Panc1 (cell line): ENCODE data around the gene COMMD8. TPM values are rescaled to one million over a fixed set of nuclear protein-coding genes. Genes with fewer than 3 reads are reported as not detected.

ENCODE experiments used
- ATAC-seq: fragments of 200-7000 bp; cut with Tn5 transposase; 2 replicates; pipeline ENCODE4 v1.9.1; 2020; ENCODE audit warnings: mild to moderate bottlenecking, moderate library complexity
- BruUV-seq: library from RNA; stranded (reverse); fragments of 400-500 nt; replicated peaks from 2 replicates; lab custom pipeline; 2021; lab: Mats Ljungman, UMichigan
- CTCF ChIA-PET: fragments of 300-600 bp; sonication (Branson Sonifier 250); formaldehyde crosslinking; loops from one replicate; lab custom pipeline; 2022; ENCODE audit warnings: antibody characterized with exemption; lab: Charles Lee
- POLR2A ChIA-PET: fragments of 300-600 bp; sonication (Branson Sonifier 250); formaldehyde crosslinking; loops from one replicate; lab custom pipeline; 2022; ENCODE audit warnings: antibody characterized with exemption; lab: Charles Lee
- DNase-seq: peaks from one replicate; pipeline ENCODE4 v3.0.0-alpha.2; 2010; ENCODE audit warnings: low read depth, low spot score
- H3K27ac ChIP-seq: 2 replicates; pipeline ENCODE4 v1.5.1; 2011; ENCODE audit warnings: mild to moderate bottlenecking, low read length, inconsistent platforms
- H3K27me3 ChIP-seq: fragments of 200-500 bp; sonication (Bioruptor generic); 2 replicates; pipeline ENCODE4 v1.6.0; 2014; ENCODE audit warnings: low read length, inconsistent platforms; ENCODE audit not compliant: control insufficient read depth, insufficient read depth
- H3K36me3 ChIP-seq: fragments of 200-500 bp; sonication (Bioruptor generic); 2 replicates; pipeline ENCODE4 v1.5.1; 2014; ENCODE audit warnings: inconsistent platforms, mild to moderate bottlenecking, low read length, moderate library complexity; ENCODE audit not compliant: control insufficient read depth, insufficient read depth
- H3K4me1 ChIP-seq: 2 replicates; pipeline ENCODE4 v1.5.1; 2011; ENCODE audit warnings: inconsistent platforms, mild to moderate bottlenecking, low read length, moderate library complexity; ENCODE audit not compliant: control insufficient read depth, insufficient read depth
- H3K4me3 ChIP-seq, 2 experiments: 2 replicates each; pipeline ENCODE4 v1.5.1; 2011 to 2012; ENCODE audit warnings: low read depth in 2 of 2, low read length in 2 of 2, mild to moderate bottlenecking in 2 of 2, inconsistent platforms in 1 of 2, moderate library complexity in 1 of 2
- H3K9me3 ChIP-seq: fragments of 200-500 bp; sonication (Bioruptor generic); 2 replicates; pipeline ENCODE4 v1.5.1; 2014; ENCODE audit warnings: low read depth, mild to moderate bottlenecking, inconsistent platforms, low read length, moderate library complexity; ENCODE audit not compliant: control insufficient read depth, insufficient read depth
- CTCF ChIP-seq: fragments of 450-650 bp; IDR thresholded peaks from 2 replicates; pipeline ENCODE4 v1.5.1; 2017; ENCODE audit warnings: mild to moderate bottlenecking
- POLR2AphosphoS5 ChIP-seq: IDR thresholded peaks from 2 replicates; pipeline ENCODE4 v1.6.1; 2012; ENCODE audit warnings: mild to moderate bottlenecking, low read depth, low read length, moderate library complexity
- REST ChIP-seq, 2 experiments: IDR thresholded peaks; 2 replicates each; pipeline ENCODE4 v1.6.1; 2011 to 2012; ENCODE audit warnings: low read depth in 2 of 2, control low read depth in 1 of 2, low read length in 1 of 2, mild to moderate bottlenecking in 1 of 2, moderate library complexity in 1 of 2; ENCODE audit not compliant: insufficient read depth in 1 of 2
- SIN3A ChIP-seq: IDR thresholded peaks from 2 replicates; pipeline ENCODE4 v1.6.1; 2012; ENCODE audit warnings: low read depth, mild to moderate bottlenecking, low read length, moderate library complexity, borderline replicate concordance; ENCODE audit not compliant: insufficient read depth
- TCF7L2 ChIP-seq: IDR thresholded peaks from 2 replicates; pipeline ENCODE4 v1.6.1; 2011; ENCODE audit warnings: mild to moderate bottlenecking, low read depth, low read length, inconsistent platforms
- in situ Hi-C: cut with HindIII; loops from 2 replicates; pipeline ENCODE4 v1.10.0; 2016; ENCODE audit warnings: low sequenced_read_pairs, low pct_unique_long_range_greater_than_20kb
- intact Hi-C: fragments of 100-400 bp; cut with micrococcal nuclease; formaldehyde crosslinking; loops from one replicate; pipeline ENCODE4 v1.10.0; 2022; ENCODE audit not compliant: unreplicated experiment
- total RNA-seq: library from RNA; stranded (reverse); gene quantifications from one replicate; pipeline ENCODE4 v1.2.1, GENCODE V29; 2021; ENCODE audit not compliant: unreplicated experiment

COMMD8 gene
- total RNA-seq, 1 experiment from 2014 or later: 22.0 TPM

GRCh38 chr4:47484168-47484567 is 20.7 kb upstream of the COMMD8 start:
- Histone ChIP-seq H3K27ac (no peak overlapping the region), H3K4me3 (no peak overlapping the region), H3K27me3 (no peaks in the 10 kb centered on the region), H3K4me1 (no peaks in the 10 kb centered on the region), H3K9me3 (no peaks in the 10 kb centered on the region), H3K36me3 (no peaks in the 10 kb centered on the region)
- TF ChIP-seq CTCF (no peak), SIN3A (no peak), TCF7L2 (no peak), POLR2AphosphoS5 (no peak), REST (IDR thresholded peaks at IDR 0.05; ENCODE audit: insufficient read depth in 1 of 2, low read depth in 2 of 2, low read length in 1 of 2) (no peak)
- CTCF ChIA-PET: no interaction called here
- intact Hi-C loops: no loop called here
- POLR2A ChIA-PET: no interaction called here
- no TSS peak for BruUV-seq
- in situ Hi-C loops: no loop called here
- no peak for ATAC-seq
- no peak for DNase-seq

GRCh38 chr4:47483745-47484144 is 20.2 kb upstream of the COMMD8 start:
- no TSS peak for BruUV-seq
- no peaks in the 10 kb centered on the region for H3K9me3 ChIP-seq
- no peak for DNase-seq
- ATAC-seq: no peak
- no peaks in the 10 kb centered on the region for H3K36me3 ChIP-seq
- TF ChIP-seq CTCF (no peak), REST (IDR thresholded peaks at IDR 0.05; ENCODE audit: insufficient read depth in 1 of 2, low read depth in 2 of 2, low read length in 1 of 2) (no peak), POLR2AphosphoS5 (no peak)
- H3K27ac ChIP-seq: no peak overlapping the region
- ChIA-PET CTCF (no interaction called here), POLR2A (no interaction called here)
- no peaks in the 10 kb centered on the region for H3K27me3 ChIP-seq
- intact Hi-C loops (no loop called here), in situ Hi-C loops (no loop called here)
- H3K4me3 ChIP-seq: no peak overlapping the region
- H3K4me1 ChIP-seq: no peaks in the 10 kb centered on the region
